ENCODE measurements around the gene HARS1.
"Not testable (repeated sequence)": the region's sequence is repeated elsewhere in the genome, so short reads cannot be mapped to it uniquely, and the experiment has no call there.

HARS1 gene, protein sequence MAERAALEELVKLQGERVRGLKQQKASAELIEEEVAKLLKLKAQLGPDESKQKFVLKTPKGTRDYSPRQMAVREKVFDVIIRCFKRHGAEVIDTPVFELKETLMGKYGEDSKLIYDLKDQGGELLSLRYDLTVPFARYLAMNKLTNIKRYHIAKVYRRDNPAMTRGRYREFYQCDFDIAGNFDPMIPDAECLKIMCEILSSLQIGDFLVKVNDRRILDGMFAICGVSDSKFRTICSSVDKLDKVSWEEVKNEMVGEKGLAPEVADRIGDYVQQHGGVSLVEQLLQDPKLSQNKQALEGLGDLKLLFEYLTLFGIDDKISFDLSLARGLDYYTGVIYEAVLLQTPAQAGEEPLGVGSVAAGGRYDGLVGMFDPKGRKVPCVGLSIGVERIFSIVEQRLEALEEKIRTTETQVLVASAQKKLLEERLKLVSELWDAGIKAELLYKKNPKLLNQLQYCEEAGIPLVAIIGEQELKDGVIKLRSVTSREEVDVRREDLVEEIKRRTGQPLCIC

GRCh38 chr5:140690941-140691924 lies at the start of gene HARS1, which contains the start of gene HARS2:
TSS of gene HARS1 (minus strand) at chr5:140691370. CDS start at chr5:140691304, 66 bp downstream.
TSS of gene HARS2 (plus strand) at chr5:140691455. CDS start at chr5:140691649, 194 bp downstream.
- DNase-seq: peak; percentile 84

- DNase-seq: no peak
Measured at GRCh38 chr5:140737486-140737885, 46.3 kb upstream of the HARS1 start.

DNA sequence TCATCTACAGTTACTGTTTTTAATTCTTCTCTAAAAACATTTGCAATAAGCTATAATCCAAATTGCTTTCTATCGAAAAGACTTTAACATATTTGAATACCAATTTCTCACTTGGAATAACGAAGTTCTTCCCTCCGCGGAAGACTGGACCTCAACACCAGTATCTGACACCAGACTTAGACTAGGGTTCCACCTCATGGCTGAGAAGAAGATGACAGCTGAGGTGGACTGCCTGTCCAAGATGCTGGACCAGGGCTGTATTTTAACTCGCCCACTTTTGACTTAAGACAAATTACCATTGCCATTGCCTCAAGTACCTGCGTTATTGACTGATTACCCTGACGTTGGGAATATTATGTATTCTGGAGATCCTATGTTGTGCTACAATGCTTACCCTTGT lies 43.2 kb upstream of the HARS1 start:
- DNase-seq: no peak

- no peak for DNase-seq
Measured at GRCh38 chr5:140733098-140733497, 41.9 kb upstream of the HARS1 start.

DNA sequence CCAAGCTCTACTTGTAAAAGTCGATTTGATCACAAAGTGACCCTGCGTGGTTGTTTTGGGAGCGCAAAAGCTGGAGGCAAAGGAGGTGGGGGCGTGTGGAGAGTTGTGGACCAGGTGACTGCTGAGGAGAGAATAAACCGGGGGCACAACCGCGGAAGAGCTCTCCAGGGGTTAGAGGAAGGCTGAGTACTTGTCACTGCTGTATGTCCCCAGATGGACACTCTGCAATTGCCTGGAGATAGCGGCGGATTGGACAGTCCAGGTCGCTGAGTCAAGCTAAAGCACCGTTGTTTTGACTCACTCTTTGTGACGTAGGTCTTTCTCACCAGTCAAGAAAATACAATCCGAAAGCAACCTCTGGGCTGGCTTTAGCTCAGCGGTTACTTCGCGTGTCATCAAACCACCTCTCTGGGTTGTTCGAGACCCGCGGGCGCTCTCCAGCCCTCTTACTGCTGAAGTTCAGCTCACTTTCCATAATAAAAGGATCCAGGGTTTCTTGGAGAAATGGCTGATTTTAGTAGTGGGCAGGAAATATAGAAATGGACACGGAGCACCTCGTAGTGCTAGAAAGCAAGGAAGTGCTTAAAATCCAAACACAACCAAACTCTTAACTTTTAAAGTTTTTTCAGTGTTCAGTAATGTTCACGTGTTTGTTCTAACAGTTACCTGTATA lies 34.8 kb upstream of the HARS1 start:
- peak; percentile 59 for DNase-seq

- DNase-seq: not testable (repeated sequence)
Measured at GRCh38 chr5:140721395-140721794, 30.2 kb upstream of the HARS1 start.

DNA sequence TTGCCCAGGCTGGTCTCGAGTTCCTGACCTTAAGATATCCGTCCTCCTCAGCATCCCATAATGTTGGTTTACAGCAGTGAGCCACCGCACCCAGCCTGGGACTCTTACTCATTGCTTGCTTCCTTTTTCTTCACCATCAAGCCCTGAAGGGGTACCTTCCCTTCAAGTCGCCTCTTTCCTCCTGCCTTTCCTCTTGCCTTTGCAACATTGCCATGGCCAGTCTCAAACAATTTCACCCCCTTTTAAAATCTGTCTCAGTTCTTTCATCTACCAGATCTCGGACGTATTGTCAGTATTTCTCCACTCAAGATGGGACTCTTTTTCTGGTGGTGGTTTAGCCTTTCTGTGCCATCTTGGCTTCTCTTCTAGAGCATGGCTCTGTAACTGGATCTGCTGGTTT lies 29.6 kb upstream of the HARS1 start:
- not testable (repeated sequence) for DNase-seq

GRCh38 chr5:140718266-140718592 lies 27.1 kb upstream of the HARS1 start:
- no peak for DNase-seq

DNA sequence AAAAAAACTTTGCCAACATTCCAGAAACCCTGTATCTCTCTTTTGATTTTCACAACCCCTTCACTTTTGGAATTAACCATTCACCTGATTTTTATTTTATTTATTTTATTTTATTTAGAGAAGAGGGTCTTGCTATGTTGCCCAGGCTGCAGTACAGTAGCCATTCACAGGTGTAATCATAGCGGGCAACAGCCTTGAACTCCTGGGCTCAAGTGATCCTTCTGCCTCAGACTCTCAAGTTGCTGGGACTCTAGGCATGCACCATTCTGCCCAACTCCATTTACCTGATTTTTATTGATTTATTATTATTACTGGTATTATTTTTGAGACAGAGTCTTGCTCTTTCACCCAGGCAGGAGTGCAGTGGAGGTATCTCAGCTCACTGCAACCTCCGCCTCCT lies 25.1 kb upstream of the HARS1 start:
- DNase-seq: not testable (repeated sequence)

DNA sequence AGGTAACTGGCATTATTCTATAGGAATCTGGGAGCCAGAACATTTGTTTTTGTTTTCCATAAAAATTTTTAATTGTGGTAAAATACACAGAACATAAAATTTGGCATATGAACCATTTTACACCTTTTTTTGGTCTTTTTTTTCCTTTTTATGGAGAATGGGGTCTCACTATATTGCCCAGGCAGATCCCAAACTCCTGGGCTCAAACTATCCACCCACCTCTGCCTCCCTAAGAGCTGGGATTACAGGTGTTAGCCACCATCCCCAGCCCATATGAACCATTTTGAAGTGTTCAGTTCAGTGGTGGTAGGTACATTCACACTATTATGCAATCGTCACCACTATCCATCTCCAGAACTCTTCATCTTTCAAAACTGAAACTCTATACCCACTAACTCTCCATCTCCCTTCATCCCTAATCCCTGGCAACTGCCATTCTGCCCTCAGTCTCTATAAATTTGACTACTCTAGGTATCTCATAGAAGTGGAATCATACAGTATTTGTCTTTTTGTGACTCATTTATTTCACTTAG lies 22.5 kb upstream of the HARS1 start:
- DNase-seq: no peak

DNA sequence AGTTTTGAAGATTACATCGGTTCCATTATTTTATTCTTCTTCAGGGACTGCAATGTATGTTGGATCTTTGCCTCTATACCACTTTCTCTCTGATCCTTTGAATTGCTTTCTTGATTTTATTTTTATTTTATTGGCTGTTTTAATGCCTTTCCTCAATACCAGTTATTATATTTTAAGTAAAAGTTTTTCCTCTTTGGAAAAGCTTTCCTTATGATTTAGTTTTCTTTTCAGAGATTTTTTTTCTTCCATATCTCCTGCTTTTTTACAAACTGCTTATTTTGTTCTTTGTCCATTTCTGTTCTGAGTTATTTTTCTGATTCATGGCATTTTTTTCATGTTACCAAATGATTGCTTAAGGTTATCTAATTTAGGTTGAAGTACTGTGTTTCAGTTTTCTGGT lies 20.6 kb upstream of the HARS1 start:
- no peak for DNase-seq

DNA sequence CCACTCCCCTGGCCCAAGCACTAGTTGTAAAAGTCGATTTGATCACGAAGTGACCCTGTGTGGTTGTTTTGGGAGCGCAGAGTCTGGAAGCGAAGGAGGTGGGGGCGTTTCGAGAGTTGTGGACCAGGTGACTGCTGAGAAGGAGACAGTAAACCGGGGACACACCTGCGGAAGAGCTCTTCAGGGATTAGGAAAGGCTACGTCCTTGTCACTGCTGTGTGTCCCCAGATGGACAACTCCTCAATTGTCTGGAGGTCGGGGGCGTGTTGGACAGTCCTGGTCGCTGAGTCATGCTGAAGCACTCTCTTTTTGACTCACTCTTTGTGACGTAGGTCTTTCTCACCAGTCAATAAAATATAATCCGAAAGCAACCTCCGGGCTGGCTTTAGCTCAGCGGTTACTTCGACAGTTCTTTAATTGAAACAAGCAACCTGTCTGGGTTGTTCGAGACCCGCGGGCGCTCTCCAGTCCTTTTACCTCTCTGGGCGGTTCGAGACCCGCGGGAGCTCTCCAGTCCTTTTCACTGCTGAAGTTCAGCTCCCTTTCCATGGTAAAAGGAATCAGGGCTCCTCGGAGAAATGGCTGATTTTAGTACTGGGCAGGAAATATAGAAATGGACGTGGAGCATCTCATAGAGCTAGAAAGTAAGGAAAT lies 19.9 kb upstream of the HARS1 start:
- peak; percentile 85 for DNase-seq

- not testable (repeated sequence) for DNase-seq
Measured at GRCh38 chr5:140708787-140709186, 17.6 kb upstream of the HARS1 start.

- no peak for DNase-seq
Measured at GRCh38 chr5:140707812-140708211, 16.6 kb upstream of the HARS1 start.

DNA sequence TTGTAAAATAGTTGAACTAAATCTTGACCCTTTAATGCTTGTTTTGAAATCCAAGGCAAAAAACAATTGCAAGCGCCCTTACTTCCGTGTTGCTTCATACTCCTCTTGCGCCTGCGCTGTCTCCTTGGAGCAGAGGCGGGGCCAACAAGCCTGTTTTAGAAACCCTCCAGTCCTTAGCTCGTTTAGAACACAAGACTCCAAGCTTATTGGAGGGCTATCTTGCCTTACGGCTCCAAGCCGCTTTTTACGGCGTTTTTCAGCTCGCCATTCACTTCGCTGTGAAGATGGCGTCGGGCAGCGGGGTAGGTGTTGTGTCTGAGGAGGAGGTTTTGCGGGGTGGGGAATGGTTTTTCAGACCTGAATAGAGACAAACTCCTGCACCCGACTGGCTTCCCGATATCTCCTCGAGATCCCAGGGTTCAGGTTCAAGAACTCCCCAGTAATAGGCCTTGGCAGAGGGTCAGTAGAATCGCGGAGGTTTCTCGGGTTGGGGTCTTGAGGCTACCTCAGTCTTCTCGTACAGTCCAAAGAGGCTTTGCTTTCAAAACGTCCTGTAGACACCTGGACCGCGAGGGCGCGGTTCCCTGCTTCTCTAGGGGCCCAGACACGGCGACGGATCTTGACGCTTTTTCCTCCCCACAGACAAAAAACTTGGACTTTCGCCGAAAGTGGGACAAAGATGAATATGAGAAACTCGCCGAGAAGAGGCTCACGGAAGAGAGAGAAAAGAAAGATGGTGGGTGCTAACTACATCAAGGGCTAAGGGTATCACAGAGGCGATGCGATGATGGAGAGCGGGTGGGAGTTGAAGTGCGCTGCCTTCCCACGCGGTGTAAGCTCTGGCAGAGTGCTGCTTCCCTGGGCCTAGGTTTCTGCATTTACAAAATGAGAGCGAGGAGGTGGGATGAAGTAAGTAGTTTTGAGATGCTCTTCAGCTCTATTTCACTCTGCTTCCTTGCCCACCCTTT lies 9.3 kb upstream of the HARS1 start, which contains the start of gene ZMAT2:
Gene ZMAT2, plus strand, starts transcription at position 271 of the 968 bp plus-strand sequence. Its CDS starts 14 bp downstream, at position 285.
- DNase-seq: peak; percentile 96

DNA sequence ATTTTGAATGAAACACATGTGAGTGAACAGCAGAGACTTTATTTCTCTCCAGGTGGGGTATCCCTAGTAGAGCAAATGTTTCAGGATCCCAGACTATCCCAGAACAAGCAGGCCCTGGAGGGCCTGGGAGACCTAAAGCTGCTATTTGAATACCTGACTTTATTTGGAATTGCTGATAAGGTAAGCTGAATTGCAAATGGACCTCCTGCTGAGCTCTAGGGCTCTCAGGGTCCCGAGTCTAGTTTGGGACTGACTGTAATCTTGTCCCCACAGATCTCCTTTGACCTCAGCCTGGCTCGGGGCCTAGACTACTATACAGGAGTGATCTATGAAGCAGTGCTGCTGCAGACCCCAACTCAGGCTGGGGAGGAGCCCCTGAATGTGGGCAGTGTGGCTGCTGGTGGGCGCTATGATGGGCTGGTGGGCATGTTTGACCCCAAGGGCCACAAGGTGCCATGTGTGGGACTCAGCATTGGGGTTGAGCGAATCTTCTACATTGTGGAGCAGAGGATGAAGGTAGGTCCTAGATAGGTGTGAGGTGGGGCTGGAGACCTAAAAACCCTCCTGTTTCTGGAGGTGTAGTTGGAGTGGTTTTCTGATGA lies 5.8 kb upstream of the HARS1 start:
- no peak for DNase-seq

DNA sequence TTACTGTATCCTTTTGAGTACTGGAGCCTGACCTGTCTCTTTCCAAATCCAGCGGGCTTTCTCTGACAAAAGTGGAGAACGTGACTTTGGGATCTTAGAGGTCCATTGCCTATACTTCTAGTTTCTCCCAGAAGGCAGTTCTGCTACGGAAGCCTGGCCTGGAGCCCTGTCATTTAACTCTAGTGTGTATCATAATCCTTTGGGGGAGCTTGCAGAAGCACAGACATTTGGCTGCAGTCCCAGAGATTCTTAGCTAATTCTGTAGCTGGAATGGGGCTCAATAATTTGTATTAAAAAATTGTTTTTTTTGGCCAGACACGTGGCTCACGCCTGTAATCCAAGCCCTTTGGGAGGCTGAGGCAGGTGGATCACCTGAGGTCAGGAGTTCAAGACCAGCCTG lies 3.1 kb upstream of the HARS1 start:
- no peak for DNase-seq

DNA sequence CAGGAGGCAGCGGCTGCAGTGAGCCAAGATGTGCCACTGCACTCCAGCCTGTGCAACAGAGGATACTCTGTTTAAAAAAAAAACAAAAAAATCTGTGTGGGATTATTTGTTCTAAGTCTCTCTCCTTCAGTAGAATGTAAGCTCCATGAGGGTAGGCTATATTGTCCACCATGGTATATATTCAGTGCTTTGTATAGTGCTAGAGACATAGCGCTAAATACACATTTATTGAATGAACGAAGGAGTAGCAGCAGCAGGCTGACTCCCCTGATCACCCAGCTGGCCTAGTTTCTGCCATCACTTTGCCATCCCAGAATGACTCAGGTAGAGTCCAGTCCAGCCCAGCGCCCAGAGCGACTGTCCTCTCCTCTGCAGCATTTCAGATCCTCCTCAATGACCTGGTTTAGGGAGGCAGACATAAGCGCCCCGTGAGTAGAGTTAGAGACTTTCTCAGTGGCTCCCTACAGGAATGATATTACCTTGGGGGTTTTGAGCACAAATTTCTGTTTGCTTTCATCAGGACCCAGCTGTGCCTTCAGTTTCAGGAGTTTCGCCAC lies 716 bp downstream of the HARS1 start:
- no peak for DNase-seq

- DNase-seq: no peak
Measured at GRCh38 chr5:140678993-140679392, 12.2 kb downstream of the HARS1 start.

DNA sequence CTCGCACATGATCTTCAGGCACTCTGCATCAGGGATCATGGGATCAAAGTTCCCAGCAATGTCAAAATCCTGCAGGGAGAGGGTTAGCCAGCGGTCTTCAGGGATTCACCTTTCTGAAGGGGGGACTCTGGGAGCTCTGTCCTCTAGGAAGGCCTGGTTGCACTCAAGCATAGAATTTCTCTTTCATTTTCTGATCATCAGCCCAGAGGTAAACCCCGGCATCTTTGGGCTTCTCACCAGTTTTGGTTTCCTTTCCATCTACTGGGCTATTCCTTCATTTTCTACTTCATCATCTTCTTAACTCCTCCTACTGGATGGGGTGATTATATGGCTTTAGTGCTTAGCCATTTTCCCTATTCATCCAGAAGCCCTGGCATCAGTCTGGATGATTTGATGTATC lies 13.2 kb downstream of the HARS1 start:
- no peak for DNase-seq
